ENCODE data around the gene MRPL33.

The MRPL33 gene

GRCh38 chr2:27822049-27822448, 50.5 kb downstream of the MRPL33 start:
- Histone ChIP-seq H2BK120ac (ENCODE audit: low read depth, low read length) (no peak overlapping the region), H2AFZ (ENCODE audit: low read depth, low read length) (no peak overlapping the region), H3K79me1 (replicated peaks; ENCODE audit: low read length, poor library complexity, severe bottlenecking) (no peaks in the 10 kb centered on the region), H3K4me2 (ENCODE audit: low read length, poor library complexity, severe bottlenecking) (no peak overlapping the region), H3K23ac (ENCODE audit: low read length in 2 of 2) (no peak overlapping the region), H3K18ac (ENCODE audit: low read depth in 1 of 2, low read length in 2 of 2) (no peak overlapping the region), H3K27ac (ENCODE audit: low read length, poor library complexity, severe bottlenecking) (no peak overlapping the region), H3K4me3 (ENCODE audit: insufficient read depth in 1 of 2, low read depth in 1 of 2, low read length in 2 of 2) (no peak overlapping the region), H3K4ac (ENCODE audit: low read depth in 1 of 2, low read length in 2 of 2) (no peak overlapping the region), H3K4me1 (ENCODE audit: control insufficient read depth, insufficient read depth, low read depth, low read length) (no peaks in the 10 kb centered on the region), H2BK5ac (ENCODE audit: low read depth, low read length, poor library complexity, severe bottlenecking) (no peak overlapping the region), H3K14ac (ENCODE audit: low read length in 2 of 2) (no peak overlapping the region), H2AK5ac (ENCODE audit: low read length, severe bottlenecking) (no peak overlapping the region), H3K36me3 (ENCODE audit: control insufficient read depth in 1 of 2, insufficient read depth in 2 of 2, low read depth in 1 of 2, low read length in 2 of 2) (peaks cover 0 to 2% of the 10 kb centered on the region in 2 experiments), H3K27me3 (ENCODE audit: control insufficient read depth in 1 of 2, insufficient read depth in 1 of 2, low read length in 2 of 2) (no peaks in the 10 kb centered on the region), H2BK12ac (ENCODE audit: low read length in 2 of 2) (no peak overlapping the region), H4K91ac (ENCODE audit: low read length) (no peak overlapping the region), H3K9ac (ENCODE audit: low read length) (no peak overlapping the region), H3K9me3 (ENCODE audit: control insufficient read depth, low read length) (peaks cover 10% of the 10 kb centered on the region), H2BK15ac (ENCODE audit: low read depth, poor library complexity, severe bottlenecking) (no peak overlapping the region), H4K8ac (ENCODE audit: low read length) (no peak overlapping the region)
- WGBS, result 94% methylated on average over 1 of the region's 1 CpG
- no peak for DNase-seq

- Histone ChIP-seq H2BK12ac (ENCODE audit: low read length in 2 of 2) (no peak overlapping the region), H3K79me1 (replicated peaks; ENCODE audit: low read length, poor library complexity, severe bottlenecking) (no peaks in the 10 kb centered on the region), H2BK5ac (ENCODE audit: low read depth, low read length, poor library complexity, severe bottlenecking) (no peak overlapping the region), H3K36me3 (ENCODE audit: control insufficient read depth in 1 of 2, insufficient read depth in 2 of 2, low read depth in 1 of 2, low read length in 2 of 2) (peaks cover 0 to 2% of the 10 kb centered on the region in 2 experiments), H3K27ac (ENCODE audit: low read length, poor library complexity, severe bottlenecking) (no peak overlapping the region), H3K4me3 (ENCODE audit: insufficient read depth in 1 of 2, low read depth in 1 of 2, low read length in 2 of 2) (no peak overlapping the region), H3K9ac (ENCODE audit: low read length) (no peak overlapping the region), H3K4me2 (ENCODE audit: low read length, poor library complexity, severe bottlenecking) (no peak overlapping the region), H3K4ac (ENCODE audit: low read depth in 1 of 2, low read length in 2 of 2) (no peak overlapping the region), H2AFZ (ENCODE audit: low read depth, low read length) (no peak overlapping the region), H2BK15ac (ENCODE audit: low read depth, poor library complexity, severe bottlenecking) (no peak overlapping the region), H3K23ac (ENCODE audit: low read length in 2 of 2) (no peak overlapping the region), H3K27me3 (ENCODE audit: control insufficient read depth in 1 of 2, insufficient read depth in 1 of 2, low read length in 2 of 2) (no peaks in the 10 kb centered on the region), H4K91ac (ENCODE audit: low read length) (no peak overlapping the region), H3K18ac (ENCODE audit: low read depth in 1 of 2, low read length in 2 of 2) (no peak overlapping the region), H3K14ac (ENCODE audit: low read length in 2 of 2) (no peak overlapping the region), H3K4me1 (ENCODE audit: control insufficient read depth, insufficient read depth, low read depth, low read length) (peaks cover 2% of the 10 kb centered on the region), H3K9me3 (ENCODE audit: control insufficient read depth, low read length) (peaks cover 10% of the 10 kb centered on the region), H4K8ac (ENCODE audit: low read length) (no peak overlapping the region), H2AK5ac (ENCODE audit: low read length, severe bottlenecking) (no peak overlapping the region), H2BK120ac (ENCODE audit: low read depth, low read length) (no peak overlapping the region)
- DNase-seq, result no peak
- WGBS, result 100% methylated on average over 4 of the region's 5 CpGs
Measured at GRCh38 chr2:27823135-27823534, 51.6 kb downstream of the MRPL33 start.

GRCh38 chr2:27823569-27823968, 52.0 kb downstream of the MRPL33 start:
- no peak for DNase-seq
- H3K23ac ChIP-seq (ENCODE audit: low read length in 2 of 2), result no peak overlapping the region
- H3K9me3 ChIP-seq (ENCODE audit: control insufficient read depth, low read length), result peaks cover 10% of the 10 kb centered on the region
- no peaks in the 10 kb centered on the region for H3K79me1 ChIP-seq (replicated peaks; ENCODE audit: low read length, poor library complexity, severe bottlenecking)
- H3K4me2 ChIP-seq (ENCODE audit: low read length, poor library complexity, severe bottlenecking), result no peak overlapping the region
- H2BK12ac ChIP-seq (ENCODE audit: low read length in 2 of 2), result no peak overlapping the region
- H3K9ac ChIP-seq (ENCODE audit: low read length), result no peak overlapping the region
- no peak overlapping the region for H3K4me3 ChIP-seq (ENCODE audit: insufficient read depth in 1 of 2, low read depth in 1 of 2, low read length in 2 of 2)
- no peak overlapping the region for H3K18ac ChIP-seq (ENCODE audit: low read depth in 1 of 2, low read length in 2 of 2)
- no peak overlapping the region for H3K4ac ChIP-seq (ENCODE audit: low read depth in 1 of 2, low read length in 2 of 2)
- 92% methylated on average over 4 of the region's 5 CpGs for WGBS
- H2BK5ac ChIP-seq (ENCODE audit: low read depth, low read length, poor library complexity, severe bottlenecking), result no peak overlapping the region
- H3K27ac ChIP-seq (ENCODE audit: low read length, poor library complexity, severe bottlenecking), result no peak overlapping the region
- H2AFZ ChIP-seq (ENCODE audit: low read depth, low read length), result no peak overlapping the region
- no peak overlapping the region for H4K91ac ChIP-seq (ENCODE audit: low read length)
- H4K8ac ChIP-seq (ENCODE audit: low read length), result no peak overlapping the region
- H3K14ac ChIP-seq (ENCODE audit: low read length in 2 of 2), result no peak overlapping the region
- H2BK15ac ChIP-seq (ENCODE audit: low read depth, poor library complexity, severe bottlenecking), result no peak overlapping the region
- no peak overlapping the region for H2AK5ac ChIP-seq (ENCODE audit: low read length, severe bottlenecking)
- no peaks in the 10 kb centered on the region for H3K36me3 ChIP-seq (ENCODE audit: control insufficient read depth in 1 of 2, insufficient read depth in 2 of 2, low read depth in 1 of 2, low read length in 2 of 2)
- H3K4me1 ChIP-seq (ENCODE audit: control insufficient read depth, insufficient read depth, low read depth, low read length), result peaks cover 2% of the 10 kb centered on the region
- no peak overlapping the region for H2BK120ac ChIP-seq (ENCODE audit: low read depth, low read length)
- H3K27me3 ChIP-seq (ENCODE audit: control insufficient read depth in 1 of 2, insufficient read depth in 1 of 2, low read length in 2 of 2), result no peaks in the 10 kb centered on the region

- Histone ChIP-seq H3K4me2 (ENCODE audit: low read length, poor library complexity, severe bottlenecking) (no peak overlapping the region), H3K36me3 (ENCODE audit: control insufficient read depth in 1 of 2, insufficient read depth in 2 of 2, low read depth in 1 of 2, low read length in 2 of 2) (no peaks in the 10 kb centered on the region), H2BK5ac (ENCODE audit: low read depth, low read length, poor library complexity, severe bottlenecking) (no peak overlapping the region), H2BK12ac (ENCODE audit: low read length in 2 of 2) (no peak overlapping the region), H2BK15ac (ENCODE audit: low read depth, poor library complexity, severe bottlenecking) (no peak overlapping the region), H2BK120ac (ENCODE audit: low read depth, low read length) (no peak overlapping the region), H3K23ac (ENCODE audit: low read length in 2 of 2) (no peak overlapping the region), H2AFZ (ENCODE audit: low read depth, low read length) (no peak overlapping the region), H3K9me3 (ENCODE audit: control insufficient read depth, low read length) (peaks cover 10% of the 10 kb centered on the region), H3K79me1 (replicated peaks; ENCODE audit: low read length, poor library complexity, severe bottlenecking) (no peaks in the 10 kb centered on the region), H4K8ac (ENCODE audit: low read length) (no peak overlapping the region), H3K9ac (ENCODE audit: low read length) (no peak overlapping the region), H3K27me3 (ENCODE audit: control insufficient read depth in 1 of 2, insufficient read depth in 1 of 2, low read length in 2 of 2) (no peaks in the 10 kb centered on the region), H3K27ac (ENCODE audit: low read length, poor library complexity, severe bottlenecking) (no peak overlapping the region), H3K4me3 (ENCODE audit: insufficient read depth in 1 of 2, low read depth in 1 of 2, low read length in 2 of 2) (no peak overlapping the region), H3K18ac (ENCODE audit: low read depth in 1 of 2, low read length in 2 of 2) (no peak overlapping the region), H2AK5ac (ENCODE audit: low read length, severe bottlenecking) (no peak overlapping the region), H3K4ac (ENCODE audit: low read depth in 1 of 2, low read length in 2 of 2) (no peak overlapping the region), H4K91ac (ENCODE audit: low read length) (no peak overlapping the region), H3K4me1 (ENCODE audit: control insufficient read depth, insufficient read depth, low read depth, low read length) (peaks cover 2% of the 10 kb centered on the region), H3K14ac (ENCODE audit: low read length in 2 of 2) (no peak overlapping the region)
- no CpG with 5 or more reads among the region's 1 CpG for WGBS
- DNase-seq, result no peak
Measured at GRCh38 chr2:27824401-27824800, 52.9 kb downstream of the MRPL33 start.
